ENCODE data around the gene ZNF397. TPM values are rescaled to one million over a fixed set of nuclear protein-coding genes. Genes with fewer than 3 reads are reported as not detected.
"Not testable (repeated sequence)": the region's sequence is repeated elsewhere in the genome, so short reads cannot be mapped to it uniquely, and the experiment has no call there.

Gene ZNF397
- polyA plus RNA-seq (2013, experiment 1 of 2; ENCODE audit: insufficient read length) = 12.3 TPM
- 12.9 TPM for polyA plus RNA-seq (2013, experiment 2 of 2; ENCODE audit: insufficient read length)

DNA sequence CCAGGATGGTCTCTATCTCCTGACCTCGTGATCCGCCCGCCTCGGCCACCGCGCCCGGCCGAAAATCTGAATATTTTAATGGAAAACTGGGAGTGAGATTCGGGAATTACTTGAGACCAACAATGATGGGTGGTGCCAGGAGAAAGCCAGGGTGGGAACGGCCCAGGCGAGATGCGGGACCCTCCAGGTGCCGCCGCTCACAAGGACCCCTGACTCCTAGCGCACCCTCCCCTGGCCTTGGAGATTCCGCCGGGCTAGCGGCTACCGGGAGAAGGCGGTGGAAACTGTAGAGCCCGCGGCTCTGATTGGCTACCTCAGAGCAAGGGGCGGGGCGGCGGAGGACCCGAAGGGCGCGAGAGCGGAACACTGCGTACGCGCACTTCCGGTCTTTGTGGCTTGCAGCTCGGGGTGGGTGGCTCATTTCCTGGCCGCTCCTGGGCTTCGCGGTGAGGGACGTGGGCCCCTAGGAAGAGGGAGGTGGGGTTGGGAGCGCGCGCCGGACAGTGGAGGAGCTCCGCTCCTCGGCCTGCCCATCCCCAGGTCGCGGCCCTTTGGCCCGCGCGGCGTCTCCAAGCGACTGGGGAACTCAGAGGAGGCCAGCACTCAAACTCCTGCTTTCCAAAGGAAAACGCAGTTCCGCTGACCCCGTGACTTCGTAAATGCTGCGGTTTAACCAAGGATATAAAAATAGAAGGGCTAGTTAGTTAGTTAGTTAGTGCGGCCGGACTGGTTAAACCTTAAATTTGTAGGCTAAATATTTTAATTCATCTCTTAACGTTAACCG is at the start of gene ZNF397:
TSS of gene ZNF397 (plus strand) at position 371 of the 784 bp plus-strand sequence. CDS start 1,437 bp downstream, outside the sequence.
- peak; percentile 97 for DNase-seq

DNA sequence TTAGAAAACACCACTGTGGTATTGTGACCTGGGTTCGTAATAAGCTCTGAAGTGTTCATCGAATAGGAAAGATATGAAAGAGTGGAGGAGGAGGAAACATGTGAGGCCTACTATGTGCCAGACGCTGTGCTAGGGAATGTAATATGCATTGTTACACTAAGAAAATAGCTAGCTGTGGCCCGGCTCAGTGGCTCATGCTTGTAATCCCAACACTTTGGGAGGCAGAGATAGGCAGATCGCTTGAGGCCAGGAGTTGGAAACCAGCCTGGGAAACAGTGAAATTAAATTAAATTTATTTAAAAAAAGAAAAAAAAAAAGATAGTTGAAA is 49.2 kb upstream of the ZNF397 start:
- DNase-seq = no peak

DNA sequence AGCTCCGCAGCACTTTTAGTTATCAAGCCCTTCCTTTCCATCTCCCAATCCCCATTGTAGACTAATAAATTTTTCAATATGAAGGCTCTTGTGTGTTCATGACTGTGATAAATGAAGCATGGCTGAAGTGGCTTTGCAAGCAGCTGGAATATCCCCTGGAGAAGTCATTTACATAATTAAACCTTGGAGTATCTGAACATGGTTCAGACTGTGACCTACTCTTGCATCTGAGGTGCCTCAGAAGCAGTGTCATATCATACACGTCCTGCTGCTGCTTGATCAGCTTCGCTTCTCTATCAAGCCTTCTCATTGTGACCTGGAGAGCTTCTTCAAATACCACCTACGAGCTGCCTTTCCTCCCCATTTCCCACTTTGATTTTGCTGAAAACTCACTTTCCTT is 48.4 kb upstream of the ZNF397 start:
- DNase-seq = no peak

DNA sequence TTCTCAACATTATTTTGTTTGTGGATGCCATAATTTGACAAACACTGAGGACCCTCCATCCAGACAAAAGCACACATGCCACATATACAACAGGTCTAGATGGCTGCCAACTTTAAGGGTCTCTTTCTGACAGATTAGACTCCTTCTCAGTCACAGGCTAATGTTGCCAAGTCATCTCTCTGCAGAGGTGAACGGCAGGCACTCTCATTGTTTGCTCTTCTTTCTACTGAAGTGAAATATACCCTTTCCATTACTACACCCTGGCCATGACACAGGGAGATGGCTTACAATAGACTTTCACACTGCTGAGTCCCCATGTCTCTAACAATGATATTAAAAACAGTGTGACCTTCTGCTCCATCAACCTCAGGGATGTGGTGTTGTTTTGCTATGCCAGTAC is 47.5 kb upstream of the ZNF397 start:
- no peak for DNase-seq

DNA sequence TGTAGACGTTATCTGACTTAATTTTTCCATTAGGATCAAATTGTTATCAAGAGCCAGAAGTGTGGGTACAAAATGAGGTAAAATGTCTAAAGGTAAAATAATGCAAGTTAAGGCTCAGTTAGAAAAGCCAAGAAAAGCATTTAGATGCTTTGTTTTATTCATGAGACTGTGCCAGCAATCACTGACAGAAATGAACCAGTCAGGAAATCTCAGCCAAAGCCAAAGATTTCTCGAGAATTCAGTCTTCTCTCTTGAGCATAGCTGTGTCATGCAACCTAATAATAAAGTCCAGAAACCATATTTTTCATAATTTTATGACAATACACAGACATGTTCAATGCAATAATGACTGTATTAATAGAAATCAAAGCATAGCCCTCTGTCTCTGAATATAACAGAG is 43.5 kb upstream of the ZNF397 start:
- DNase-seq = no peak

DNA sequence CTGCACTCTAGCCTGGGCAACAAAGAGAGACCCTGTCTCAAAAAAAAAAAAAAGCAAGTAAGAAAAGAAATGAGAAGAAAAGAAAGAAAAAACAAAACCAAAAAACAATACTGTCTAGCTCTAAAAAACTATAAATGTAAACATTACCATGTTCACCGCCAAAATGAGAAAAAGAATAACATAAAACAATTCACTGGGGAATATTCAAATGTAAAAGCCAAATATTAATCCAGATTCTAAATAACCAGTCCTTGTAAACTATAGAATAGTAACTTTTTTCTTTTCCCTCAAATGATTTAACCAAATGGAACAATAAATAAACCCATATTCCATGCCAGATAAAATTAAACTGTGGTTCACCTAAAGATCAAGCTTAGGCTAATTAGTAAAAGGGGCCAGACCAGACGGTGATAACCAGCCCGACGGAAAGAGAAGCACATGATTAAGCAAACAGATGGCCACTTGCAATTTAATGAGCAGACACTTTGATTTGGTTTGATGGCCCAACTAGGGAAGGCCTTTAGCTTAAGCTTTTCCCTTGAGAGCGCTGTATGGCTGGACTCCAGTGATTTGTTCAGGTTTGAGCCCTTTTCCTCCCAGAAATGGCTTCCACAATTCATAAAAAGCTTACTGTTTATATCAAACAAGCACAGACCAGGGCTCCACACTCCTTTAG is 39.4 kb upstream of the ZNF397 start:
- no peak for DNase-seq

DNA sequence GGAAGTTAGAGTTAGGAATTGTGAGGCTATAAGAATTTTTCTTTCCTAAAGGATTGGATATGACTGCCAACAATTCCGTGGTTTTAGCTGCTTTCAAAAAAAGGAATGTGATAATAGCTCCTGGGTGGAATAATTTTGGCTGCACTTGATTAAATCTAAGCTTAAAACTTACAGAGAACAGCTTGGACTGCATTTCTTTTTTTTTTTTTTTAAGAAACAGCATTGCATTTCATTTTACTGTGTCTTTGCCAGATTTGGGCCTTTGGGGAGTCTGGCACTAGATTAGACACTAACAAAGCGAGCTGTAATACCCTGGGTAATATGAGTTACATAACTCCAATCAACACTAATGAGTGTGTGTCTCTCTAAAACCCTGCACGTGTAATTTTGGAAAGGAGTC is 37.8 kb upstream of the ZNF397 start:
- DNase-seq = peak; percentile 85

DNA sequence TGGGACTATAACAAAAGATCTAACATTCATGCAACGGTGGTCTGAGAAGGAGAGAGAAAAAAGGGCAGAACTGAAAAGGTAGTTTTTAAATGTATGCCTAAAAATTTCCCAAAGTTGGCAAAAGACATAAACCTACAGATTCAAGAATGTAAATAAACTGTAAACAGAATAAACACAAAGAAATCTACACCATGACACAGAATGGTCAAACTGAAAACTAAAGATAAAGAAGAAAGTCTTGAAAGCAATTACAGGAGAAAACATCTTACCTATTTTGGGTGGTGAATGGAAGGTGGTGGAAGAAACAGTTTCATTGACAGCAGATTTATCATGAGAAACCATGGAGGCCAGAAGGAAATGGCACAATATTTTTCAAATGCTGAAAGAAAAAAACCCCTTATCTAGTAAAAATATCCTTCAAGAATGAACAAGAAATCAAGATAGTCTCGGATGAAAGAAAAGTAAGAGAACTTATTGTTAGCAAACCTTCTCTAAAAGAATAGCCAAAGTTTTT is 35.6 kb upstream of the ZNF397 start:
- DNase-seq = no peak

DNA sequence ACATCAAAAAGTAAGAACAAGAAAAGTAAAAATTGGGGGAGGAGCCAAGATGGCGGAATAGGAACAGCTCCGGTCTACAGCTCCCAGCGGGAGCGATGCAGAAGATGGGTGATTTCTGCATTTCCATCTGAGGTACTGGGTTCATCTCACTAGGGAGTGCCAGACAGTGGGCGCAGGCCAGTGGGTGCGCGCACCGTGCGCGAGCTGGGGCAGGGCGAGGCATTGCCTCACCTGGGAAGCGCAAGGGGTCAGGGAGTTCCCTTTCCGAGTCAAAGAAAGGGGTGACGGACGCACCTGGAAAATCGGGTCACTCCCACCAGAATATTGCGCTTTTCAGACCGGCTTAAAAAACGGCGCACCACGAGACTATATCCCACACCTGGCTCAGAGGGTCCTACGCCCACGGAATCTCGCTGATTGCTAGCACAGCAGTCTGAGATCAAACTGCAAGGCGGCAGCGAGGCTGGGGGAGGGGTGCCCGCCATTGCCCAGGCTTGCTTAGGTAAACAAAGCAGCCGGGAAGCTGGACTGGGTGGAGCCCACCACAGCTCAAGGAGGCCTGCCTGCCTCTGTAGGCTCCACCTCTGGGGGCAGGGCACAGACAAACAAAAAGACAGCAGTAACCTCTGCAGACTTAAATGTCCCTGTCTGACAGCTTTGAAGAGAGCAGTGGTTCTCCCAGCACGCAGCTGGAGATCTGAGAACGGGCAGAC is 34.9 kb upstream of the ZNF397 start:
- not testable (repeated sequence) for DNase-seq

DNA sequence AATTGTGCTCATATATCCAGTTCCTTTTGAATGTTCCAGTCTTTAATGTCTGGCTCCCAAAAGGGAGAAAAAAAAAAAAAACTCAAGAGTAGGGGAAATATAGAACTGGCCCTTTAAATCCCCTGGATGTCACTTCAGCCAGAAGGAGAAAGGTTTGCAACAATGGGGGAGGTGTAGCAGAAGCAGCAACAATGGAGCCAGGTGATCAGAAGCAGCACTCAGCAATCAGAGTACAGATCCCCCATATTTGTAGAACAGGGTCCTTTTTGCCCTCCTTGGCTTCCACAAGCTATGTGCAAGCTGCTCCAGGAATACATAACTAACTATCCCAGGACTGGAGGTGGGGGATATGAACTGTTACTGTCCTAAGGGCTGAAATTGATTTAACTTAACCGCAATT is 25.8 kb upstream of the ZNF397 start:
- no peak for DNase-seq

DNA sequence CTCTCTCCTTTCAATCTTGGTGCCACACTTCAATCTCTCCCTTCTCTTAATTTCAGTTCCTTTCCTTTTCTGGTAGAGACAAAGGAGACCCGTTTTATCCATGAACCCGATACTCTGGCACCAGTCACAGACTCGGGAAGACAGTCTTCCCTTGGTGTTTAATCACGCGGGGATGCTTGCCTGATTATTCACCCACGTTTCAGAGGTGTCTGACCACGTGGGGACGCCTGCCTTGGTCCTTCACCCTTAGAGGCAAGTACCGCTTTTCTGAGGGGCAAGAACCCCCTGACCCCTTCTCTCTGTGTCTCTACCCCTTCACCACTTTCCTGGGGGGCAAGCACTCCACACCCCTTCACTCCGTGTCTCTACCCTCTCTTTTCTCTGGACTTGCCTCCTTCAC is 24.2 kb upstream of the ZNF397 start:
- DNase-seq = not testable (repeated sequence)

DNA sequence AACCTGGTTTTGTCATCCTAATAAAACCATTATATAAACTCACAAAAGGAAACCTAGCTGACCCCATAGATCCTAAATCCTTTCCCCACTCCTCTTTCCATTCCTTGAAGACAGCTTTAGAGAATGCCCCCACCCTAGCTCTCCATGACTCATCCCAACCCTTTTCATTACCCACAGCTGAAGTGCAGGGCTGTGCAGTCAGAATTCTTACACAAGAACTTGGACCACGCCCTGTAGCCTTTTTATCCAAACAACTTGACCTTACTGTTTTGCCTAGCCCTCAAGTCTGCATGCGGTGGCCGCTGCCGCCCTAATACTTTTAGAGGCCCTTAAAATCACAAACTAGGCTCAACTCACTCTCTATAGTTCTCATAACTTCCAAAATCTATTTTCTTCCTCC is 21.5 kb upstream of the ZNF397 start:
- not testable (repeated sequence) for DNase-seq

DNA sequence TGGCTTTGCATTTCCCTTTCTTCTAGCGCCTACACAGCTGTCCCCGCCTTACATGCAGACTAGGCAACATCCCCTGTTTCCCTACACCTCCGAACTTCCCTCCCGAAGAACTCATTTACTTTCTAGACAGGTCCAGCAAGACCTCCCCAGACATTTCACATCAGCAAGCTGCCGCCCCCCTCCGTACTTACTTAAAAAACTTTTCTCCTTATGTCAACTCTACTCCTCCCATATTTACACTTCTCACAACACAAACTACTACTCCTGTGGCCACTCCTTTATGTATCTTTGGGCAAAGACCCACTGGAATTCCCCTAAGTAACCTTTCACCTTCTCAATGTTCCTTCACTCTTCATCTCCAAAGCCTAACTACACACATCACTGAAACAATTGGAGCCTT is 20.4 kb upstream of the ZNF397 start:
- no peak for DNase-seq

DNA sequence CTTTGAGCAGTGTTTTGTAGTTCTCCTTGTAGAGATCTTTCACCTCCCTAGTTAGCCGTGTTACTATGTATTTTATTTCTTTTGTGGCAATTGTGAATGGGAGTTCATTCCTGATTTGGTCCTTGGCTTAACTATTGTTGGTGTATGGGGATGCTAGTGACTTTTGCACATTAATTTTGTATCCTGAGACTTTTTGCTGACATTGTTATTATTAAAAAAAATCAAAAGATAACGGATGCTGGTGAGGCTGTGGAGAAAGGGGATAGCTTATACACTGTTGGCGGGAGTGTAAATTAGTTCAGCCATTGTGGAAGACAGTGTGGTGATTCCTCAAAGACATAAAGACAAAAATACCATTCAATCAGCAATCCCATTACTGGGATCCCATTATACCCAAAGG is 17.0 kb upstream of the ZNF397 start:
- no peak for DNase-seq

DNA sequence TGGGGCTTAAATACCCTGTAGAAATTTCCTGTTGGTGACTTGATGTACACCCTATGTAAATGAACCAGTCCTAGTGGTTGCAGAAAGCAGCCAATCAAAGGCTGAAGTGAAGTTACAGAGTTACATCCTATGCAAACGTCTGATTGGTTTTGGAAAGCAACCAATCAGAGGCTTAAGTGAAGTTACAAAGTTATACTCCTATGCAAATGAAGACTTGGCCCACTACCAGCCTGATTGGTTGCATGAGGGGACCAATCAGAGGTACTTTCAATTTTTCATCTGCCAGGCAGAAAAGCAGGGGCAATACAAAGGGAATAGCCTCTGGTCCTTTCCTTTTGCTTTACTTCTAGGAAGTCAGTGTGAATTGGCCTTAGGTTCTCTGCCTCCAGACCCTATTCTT is 13.6 kb upstream of the ZNF397 start:
- no peak for DNase-seq

DNA sequence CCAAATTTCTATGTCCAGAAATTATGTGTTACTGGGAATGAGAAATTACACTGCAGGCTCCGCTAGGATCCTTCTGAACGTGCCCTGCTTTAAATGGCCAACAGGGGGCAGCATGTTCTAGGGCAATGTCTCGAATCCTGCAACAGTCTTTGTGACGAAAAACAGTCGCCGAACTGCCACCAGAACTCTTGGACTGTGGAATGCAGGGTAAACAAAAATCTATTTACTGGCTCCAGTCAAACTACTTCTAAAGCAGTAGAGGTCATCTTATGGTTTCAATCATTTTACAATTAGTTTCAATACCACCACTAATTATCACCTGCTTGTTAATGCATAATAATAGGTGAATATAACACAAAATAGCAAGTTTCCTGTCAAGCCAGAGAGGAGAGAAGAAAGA is 9.8 kb upstream of the ZNF397 start:
- peak; percentile 53 for DNase-seq

DNA sequence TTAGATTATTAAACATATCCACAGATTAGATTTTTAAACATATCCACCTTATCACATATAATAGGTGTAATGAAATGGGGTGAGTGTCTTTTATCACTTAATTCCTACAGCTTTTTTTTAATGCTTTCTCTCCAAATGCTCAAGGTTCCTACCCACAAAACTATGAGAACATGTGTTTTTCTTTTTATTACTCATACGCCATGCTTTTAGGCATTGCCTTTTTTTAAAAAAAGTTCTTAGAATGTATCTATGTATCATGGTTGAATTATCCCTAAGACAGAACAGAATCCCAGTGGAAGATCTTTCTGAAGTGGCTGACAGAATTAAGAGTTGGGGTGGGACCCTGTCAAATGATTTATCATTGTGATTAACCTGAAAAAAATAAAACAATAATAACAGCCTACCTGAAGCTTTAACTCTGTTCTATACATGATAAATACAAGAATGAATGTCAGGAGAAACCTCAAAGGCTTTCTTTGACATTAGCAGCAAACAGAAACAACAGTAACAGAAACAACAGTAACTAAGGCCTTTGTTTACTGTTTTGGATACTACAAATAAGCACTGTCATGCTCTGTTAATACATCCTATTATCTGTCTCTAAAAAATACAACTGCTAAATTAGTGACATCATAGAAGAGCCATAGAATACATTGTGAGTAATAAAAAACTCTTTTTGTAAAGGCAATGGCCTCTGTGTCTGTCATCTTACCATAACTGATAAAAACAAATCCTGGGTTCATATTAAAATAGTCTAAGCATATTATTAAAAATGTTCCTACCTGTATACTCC is 4.1 kb upstream of the ZNF397 start:
- no peak for DNase-seq

DNA sequence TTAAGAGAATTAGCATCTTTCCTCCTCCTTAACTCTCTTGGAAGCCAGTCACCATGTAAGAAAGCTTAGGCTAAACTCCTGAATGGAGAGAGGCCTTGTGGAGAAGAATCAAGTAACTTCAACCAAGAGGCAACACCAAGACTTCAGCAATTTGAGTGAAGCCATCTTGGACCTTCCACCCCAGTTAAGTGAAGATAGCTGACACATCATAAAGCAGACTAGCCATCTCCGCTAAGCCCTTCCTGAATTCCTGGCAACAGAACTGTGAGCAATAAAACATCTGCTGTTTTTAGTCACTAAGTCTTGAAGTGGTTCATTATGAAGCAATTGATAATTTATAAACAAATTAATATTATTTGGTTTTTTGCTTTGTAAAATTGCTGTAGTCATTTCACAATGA is 1.5 kb upstream of the ZNF397 start:
- no peak for DNase-seq

DNA sequence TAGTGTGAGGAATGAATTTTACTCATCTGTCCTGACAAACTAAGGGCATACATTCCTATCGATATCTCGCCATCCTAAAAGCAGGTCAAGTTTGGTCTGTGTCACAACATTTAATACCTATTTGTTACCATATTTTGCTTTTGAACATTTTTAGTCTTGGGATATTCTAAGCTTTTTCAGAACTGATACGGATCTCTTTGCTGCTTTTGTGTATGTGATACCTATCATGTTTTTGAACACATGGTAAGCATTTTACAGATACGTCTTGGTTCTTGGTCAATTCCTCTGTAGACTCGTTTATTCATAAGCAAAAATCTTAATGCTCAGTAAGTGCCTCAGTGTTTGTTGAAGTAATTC is 592 bp downstream of the ZNF397 start:
- no peak for DNase-seq

DNA sequence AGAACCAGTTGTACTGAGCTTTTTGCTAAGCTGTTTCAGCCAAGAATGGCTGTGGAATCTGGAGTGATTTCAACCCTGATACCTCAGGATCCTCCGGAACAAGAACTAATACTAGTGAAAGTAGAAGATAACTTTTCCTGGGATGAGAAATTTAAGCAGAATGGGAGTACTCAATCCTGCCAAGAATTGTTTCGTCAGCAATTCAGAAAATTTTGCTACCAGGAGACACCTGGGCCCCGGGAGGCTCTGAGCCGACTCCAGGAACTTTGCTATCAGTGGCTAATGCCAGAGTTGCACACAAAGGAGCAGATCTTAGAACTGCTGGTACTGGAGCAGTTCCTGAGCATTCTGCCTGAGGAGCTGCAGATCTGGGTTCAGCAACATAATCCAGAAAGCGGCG is 1.6 kb downstream of the ZNF397 start:
- DNase-seq = no peak

DNA sequence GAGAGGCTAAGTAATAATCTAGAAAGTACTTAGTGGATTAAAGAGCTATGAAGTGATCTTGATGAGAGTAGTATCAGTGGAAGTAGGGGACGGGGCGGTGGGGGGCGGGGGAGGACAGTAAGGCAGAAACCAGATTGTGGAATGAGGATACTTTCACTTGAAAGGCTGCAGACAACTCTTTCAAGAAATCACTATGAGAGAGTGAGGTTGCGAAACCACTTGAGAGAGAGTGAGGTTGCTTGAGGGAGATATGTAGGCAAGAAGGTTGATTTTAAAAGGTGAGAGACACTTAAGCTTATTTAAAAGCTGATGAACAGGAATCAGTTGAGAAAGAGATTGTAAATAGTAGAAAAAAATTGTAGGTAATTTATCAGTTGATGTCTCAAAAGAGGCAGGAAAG is 3.8 kb downstream of the ZNF397 start:
- no peak for DNase-seq

DNA sequence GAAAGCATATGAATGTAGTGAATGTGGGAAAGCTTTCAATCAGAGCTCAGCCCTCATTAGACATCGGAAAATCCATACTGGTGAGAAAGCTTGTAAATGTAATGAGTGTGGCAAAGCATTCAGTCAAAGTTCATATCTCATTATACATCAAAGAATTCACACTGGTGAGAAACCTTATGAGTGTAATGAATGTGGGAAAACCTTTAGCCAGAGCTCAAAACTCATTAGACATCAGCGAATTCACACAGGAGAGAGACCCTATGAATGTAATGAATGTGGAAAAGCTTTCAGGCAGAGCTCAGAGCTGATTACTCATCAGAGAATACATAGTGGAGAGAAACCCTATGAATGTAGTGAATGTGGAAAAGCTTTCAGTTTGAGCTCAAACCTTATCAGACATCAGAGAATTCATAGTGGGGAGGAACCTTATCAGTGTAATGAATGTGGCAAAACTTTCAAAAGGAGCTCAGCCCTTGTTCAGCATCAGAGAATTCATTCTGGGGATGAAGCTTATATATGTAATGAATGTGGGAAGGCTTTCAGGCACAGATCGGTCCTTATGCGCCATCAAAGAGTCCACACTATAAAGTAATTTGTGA is 5.0 kb downstream of the ZNF397 start:
- no peak for DNase-seq
